ENCODE measurements around the gene ZNF771. TPM values are rescaled to one million over a fixed set of nuclear protein-coding genes. Genes with fewer than 3 reads are reported as not detected.

Gene ZNF771
- total RNA-seq, result 10 to 100 TPM in 3 of 4 donors, 1 to 10 TPM in 1; 8.2 to 18.6 (median 14.2) TPM

DNA sequence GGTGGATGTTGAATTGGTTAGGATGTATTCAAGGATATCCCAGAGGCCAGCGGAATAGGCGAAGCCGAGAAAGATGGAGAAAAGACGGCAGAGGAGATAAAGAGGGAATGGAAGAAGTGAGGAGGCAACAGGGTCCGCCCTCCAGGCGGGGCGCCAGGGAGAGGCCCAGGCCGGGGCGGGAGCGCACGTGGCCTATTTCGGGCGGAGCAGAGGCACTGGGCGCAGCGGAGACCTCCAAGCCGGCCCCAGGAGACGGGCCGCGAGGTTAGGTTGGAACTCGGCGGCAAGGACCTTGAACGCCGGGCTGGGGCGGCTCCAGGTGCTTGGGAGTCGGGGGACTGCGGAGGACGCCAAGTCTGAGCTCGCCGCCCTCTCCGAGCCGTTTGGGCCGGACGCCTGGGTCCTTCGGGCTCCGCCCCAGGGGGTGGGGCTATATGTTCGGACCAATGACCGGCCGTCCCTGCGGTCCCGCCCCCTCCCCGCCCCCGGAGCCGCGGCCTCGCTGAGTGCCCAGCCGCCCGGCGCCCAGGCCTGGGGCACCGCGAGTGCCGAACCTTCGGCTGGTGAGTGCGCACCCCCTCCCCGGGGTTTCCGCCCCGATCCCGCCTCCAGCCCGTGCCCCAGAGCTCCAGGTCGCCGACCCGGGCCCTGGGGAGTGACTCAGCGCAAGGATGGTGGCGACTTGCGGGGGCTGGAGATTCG, at the start of gene ZNF771:
ZNF771 (plus strand) TSS at position 505 of the 702 bp plus-strand sequence. CDS start 448 bp downstream, outside the sequence.
- TF ChIP-seq, protein P1, sequence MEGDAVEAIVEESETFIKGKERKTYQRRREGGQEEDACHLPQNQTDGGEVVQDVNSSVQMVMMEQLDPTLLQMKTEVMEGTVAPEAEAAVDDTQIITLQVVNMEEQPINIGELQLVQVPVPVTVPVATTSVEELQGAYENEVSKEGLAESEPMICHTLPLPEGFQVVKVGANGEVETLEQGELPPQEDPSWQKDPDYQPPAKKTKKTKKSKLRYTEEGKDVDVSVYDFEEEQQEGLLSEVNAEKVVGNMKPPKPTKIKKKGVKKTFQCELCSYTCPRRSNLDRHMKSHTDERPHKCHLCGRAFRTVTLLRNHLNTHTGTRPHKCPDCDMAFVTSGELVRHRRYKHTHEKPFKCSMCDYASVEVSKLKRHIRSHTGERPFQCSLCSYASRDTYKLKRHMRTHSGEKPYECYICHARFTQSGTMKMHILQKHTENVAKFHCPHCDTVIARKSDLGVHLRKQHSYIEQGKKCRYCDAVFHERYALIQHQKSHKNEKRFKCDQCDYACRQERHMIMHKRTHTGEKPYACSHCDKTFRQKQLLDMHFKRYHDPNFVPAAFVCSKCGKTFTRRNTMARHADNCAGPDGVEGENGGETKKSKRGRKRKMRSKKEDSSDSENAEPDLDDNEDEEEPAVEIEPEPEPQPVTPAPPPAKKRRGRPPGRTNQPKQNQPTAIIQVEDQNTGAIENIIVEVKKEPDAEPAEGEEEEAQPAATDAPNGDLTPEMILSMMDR (IDR thresholded peaks at IDR 0.05; ENCODE audit: low read depth), result no peak

DNA sequence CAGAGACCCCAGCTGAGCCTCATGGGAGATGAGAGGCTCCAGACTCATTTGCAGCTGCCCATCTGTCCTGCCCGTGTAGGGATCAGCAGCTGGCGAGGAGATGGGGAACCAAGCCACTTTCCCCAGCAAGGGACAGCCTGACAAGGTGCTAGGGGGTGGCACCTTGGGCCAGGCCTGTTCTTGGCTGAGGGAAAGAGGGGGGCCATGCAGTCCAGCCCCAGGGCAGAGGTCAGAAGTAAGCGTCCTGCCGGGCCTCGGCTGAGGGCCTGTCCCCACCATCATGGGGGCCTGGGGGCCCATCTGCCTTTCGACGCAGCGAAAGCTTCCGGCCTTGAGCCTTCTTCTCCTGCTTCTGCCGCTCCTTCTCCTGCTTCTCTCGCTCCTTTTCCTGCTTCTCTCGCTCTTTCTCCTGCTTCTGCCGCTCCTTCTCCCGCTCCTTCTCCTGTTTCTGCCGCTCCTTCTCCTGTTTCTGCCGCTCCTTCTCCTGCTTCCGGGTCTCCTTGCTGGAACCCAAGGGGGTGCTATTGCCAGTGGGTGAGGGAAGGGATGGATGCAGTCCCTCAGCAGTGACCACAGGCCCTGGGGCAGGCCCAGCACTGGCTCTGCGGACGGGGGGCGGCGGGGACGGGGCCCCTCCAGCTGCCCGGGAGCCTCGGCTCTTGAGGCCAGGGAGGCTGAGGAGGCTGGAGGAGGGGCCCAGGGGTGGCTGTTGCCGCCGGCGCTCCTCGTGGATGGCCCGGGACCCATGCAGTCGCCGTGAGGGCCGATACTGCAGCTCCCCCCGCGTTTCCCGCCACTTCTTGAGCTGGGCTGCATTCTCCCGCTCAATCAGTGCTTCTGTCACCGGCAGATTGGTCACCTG, 49.5 kb upstream of the ZNF771 start:
- TF ChIP-seq, protein P1 (IDR thresholded peaks at IDR 0.05; ENCODE audit: low read depth), result no peak

DNA sequence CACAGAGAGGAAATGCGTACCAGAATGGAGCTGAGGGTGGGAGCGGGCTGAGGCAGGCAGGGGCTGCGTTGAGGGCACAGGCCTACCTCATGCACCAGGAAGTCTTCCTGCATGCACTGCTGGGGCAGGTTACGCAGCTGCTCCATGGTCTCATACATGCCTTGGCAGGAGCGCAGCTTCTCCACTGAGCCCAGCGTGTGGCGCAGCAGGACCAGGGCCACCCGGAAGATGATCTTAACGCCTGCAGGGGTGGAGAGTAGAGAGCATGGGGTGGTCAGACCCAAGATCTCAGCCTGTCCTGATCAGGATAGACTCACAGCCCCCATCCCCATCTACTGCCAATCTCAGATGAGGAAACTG, 48.8 kb upstream of the ZNF771 start:
- TF ChIP-seq, protein P1 (IDR thresholded peaks at IDR 0.05; ENCODE audit: low read depth), result no peak

DNA sequence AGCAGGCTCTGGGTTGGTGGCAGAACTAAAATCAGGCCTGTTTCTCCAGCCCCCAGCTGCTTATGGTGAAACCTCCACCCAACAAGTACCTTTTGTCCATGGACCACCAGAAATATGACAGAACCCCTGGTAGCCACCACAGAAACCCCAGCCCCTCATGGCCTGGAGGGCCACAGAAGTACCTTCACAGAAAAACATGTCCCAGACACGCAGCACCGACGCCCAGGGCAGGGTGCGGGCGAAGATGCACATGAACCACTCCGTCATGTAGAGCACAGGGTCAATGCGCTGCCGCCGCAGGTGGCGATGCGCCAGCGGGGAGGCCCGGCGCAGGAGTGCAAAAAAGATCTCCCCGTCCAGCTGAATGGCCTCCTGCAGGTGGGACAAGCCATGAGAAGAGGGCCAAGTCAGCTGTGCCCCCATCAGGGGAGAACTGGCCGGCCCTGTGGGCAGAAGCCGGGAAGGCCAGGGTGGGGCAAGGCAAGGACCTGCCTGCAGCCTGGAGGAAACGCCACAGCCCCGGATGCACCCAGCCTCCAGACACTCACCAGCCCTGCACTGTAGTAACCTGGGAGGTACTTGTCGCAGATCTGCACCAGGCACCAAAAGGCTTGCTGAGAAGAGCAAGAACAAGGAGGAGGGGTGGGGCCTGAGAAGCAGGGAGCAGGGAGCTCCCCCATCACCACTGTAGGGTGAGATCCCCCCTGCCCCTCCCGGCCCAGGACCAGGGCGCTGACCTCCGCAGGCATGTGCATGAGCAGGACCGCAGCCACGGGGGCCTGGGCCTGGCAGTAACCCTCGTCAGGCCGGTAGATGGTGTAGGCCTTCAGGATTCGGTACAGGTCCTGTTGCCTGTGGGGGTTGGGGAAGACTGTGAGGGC, 48.2 kb upstream of the ZNF771 start:
- TF ChIP-seq, protein P1 (IDR thresholded peaks at IDR 0.05; ENCODE audit: low read depth), result no peak

DNA sequence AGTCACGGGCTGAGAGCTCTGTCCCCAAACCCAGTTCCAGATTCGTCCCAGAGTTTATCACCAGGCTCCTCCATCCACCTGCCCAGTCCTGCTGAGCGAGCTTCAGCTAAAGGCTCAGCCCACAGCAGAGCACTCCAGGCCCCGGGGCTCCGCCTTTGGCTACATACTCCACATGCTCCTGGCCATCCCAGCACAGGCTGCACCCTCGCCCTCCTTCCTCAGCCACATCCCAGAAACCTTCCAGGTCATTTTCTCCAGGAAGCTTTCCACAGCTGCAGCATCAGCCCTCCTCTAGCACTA, 47.6 kb upstream of the ZNF771 start:
- TF ChIP-seq, protein P1 (IDR thresholded peaks at IDR 0.05; ENCODE audit: low read depth), result no peak

DNA sequence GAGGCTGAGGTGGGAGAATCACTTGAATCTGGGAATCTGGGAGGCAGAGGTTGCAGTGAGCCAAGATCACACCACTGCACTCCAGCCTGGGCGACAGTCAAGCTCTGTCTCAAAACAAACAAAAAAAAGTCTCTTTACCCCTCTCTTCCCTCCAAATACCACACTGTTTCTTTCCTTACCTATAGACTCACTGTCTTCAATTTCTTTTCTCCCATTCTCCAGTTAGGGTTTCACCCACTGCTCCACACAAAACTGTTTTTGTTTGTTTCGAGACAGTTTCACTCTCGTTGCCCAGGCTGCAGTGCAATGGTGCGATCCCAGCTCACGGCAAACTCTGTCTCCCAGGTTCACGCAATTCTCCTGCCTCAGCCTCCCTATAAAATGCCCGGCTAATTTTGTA, 46.2 kb upstream of the ZNF771 start:
- TF ChIP-seq, protein P1 (IDR thresholded peaks at IDR 0.05; ENCODE audit: low read depth), result no peak

All from subcutaneous adipose tissue (tissue), 4 donors.